ENCODE measurements around the gene PPP6R1.

DNA sequence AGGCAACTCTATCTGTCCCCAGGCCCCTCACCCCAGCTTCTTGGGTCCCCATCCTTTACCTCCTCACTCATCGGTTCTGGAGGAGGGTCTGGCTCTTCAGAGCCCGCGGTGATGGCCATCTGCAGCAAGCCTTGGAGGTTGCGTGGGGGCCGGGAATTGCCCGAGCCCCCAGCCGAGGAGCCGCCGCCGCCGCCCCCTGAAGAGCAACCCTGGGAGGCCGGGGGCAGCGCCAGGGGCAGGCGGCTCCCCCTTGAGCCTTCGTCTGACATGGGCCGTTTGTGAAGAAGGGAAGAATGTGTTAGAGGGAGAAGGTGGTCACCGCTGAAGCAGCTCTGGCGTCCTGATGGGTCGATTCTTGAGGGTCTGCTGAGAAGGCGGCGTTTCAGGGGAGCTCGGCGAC lies 20.5 kb upstream of the PPP6R1 start:
- TF ChIP-seq, protein P1, sequence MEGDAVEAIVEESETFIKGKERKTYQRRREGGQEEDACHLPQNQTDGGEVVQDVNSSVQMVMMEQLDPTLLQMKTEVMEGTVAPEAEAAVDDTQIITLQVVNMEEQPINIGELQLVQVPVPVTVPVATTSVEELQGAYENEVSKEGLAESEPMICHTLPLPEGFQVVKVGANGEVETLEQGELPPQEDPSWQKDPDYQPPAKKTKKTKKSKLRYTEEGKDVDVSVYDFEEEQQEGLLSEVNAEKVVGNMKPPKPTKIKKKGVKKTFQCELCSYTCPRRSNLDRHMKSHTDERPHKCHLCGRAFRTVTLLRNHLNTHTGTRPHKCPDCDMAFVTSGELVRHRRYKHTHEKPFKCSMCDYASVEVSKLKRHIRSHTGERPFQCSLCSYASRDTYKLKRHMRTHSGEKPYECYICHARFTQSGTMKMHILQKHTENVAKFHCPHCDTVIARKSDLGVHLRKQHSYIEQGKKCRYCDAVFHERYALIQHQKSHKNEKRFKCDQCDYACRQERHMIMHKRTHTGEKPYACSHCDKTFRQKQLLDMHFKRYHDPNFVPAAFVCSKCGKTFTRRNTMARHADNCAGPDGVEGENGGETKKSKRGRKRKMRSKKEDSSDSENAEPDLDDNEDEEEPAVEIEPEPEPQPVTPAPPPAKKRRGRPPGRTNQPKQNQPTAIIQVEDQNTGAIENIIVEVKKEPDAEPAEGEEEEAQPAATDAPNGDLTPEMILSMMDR (IDR thresholded peaks at IDR 0.05 in 2 of 3, conservative IDR thresholded peaks at IDR 0.05 in 1 of 3; ENCODE audit: borderline replicate concordance in 1 of 3, insufficient read depth in 1 of 3, low read depth in 2 of 3, low read length in 2 of 3): no peak
- TF ChIP-seq, protein P2, sequence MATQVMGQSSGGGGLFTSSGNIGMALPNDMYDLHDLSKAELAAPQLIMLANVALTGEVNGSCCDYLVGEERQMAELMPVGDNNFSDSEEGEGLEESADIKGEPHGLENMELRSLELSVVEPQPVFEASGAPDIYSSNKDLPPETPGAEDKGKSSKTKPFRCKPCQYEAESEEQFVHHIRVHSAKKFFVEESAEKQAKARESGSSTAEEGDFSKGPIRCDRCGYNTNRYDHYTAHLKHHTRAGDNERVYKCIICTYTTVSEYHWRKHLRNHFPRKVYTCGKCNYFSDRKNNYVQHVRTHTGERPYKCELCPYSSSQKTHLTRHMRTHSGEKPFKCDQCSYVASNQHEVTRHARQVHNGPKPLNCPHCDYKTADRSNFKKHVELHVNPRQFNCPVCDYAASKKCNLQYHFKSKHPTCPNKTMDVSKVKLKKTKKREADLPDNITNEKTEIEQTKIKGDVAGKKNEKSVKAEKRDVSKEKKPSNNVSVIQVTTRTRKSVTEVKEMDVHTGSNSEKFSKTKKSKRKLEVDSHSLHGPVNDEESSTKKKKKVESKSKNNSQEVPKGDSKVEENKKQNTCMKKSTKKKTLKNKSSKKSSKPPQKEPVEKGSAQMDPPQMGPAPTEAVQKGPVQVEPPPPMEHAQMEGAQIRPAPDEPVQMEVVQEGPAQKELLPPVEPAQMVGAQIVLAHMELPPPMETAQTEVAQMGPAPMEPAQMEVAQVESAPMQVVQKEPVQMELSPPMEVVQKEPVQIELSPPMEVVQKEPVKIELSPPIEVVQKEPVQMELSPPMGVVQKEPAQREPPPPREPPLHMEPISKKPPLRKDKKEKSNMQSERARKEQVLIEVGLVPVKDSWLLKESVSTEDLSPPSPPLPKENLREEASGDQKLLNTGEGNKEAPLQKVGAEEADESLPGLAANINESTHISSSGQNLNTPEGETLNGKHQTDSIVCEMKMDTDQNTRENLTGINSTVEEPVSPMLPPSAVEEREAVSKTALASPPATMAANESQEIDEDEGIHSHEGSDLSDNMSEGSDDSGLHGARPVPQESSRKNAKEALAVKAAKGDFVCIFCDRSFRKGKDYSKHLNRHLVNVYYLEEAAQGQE (IDR thresholded peaks at IDR 0.05; ENCODE audit: low read depth): no peak
- TF ChIP-seq, protein P3, sequence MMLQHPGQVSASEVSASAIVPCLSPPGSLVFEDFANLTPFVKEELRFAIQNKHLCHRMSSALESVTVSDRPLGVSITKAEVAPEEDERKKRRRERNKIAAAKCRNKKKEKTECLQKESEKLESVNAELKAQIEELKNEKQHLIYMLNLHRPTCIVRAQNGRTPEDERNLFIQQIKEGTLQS (IDR thresholded peaks at IDR 0.05): no peak
- TF ChIP-seq CEBPB (IDR thresholded peaks at IDR 0.05; ENCODE audit: low read depth): no peak
- no peak for TF ChIP-seq TCF7L2 (IDR thresholded peaks at IDR 0.05; ENCODE audit: borderline replicate concordance, extremely low read depth, insufficient read depth, insufficient read length)
- TF ChIP-seq POLR2A (IDR thresholded peaks at IDR 0.05; ENCODE audit: borderline replicate concordance, extremely low read depth, insufficient read depth, insufficient read length): no peak
- no peak for TF ChIP-seq ZNF274 (IDR thresholded peaks at IDR 0.05; ENCODE audit: low read depth, low read length)
- TF ChIP-seq JUND (IDR thresholded peaks at IDR 0.05): no peak
- TF ChIP-seq, protein P4, sequence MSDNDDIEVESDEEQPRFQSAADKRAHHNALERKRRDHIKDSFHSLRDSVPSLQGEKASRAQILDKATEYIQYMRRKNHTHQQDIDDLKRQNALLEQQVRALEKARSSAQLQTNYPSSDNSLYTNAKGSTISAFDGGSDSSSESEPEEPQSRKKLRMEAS (IDR thresholded peaks at IDR 0.05): no peak
- TF ChIP-seq EZH2 (IDR thresholded peaks at IDR 0.05): no peak
- TF ChIP-seq SIN3A (IDR thresholded peaks at IDR 0.05; ENCODE audit: low read depth): no peak
